GM12891 (cell line): ENCODE measurements around the gene C5orf58.

Experiments used
- PAX5 ChIP-seq: IDR thresholded peaks from 2 replicates; pipeline ENCODE4 v1.6.1; 2011; ENCODE audit warnings: low read length, moderate library complexity, mild to moderate bottlenecking; ENCODE audit not compliant: insufficient read depth, severe bottlenecking
- POLR2A ChIP-seq: IDR thresholded peaks from 2 replicates; pipeline ENCODE4 v1.6.1; 2011; ENCODE audit warnings: low read depth, low read length, control low read depth
- POLR2AphosphoS5 ChIP-seq: IDR thresholded peaks from 2 replicates; pipeline ENCODE4 v1.6.1; 2011; ENCODE audit warnings: low read depth, low read length, control low read depth
- TAF1 ChIP-seq: IDR thresholded peaks from 2 replicates; pipeline ENCODE4 v1.6.1; 2011; ENCODE audit warnings: low read depth, low read length, control low read depth

- TF ChIP-seq POLR2AphosphoS5 (no peak), POLR2A (no peak), TAF1 (no peak), PAX5 (no peak)
Measured at GRCh38 chr5:170186156-170186555, 46.6 kb upstream of the C5orf58 start.
